HG03108 (cell line): ENCODE data around the gene TUBA1B.
A peak's percentile ranks its signal among the peaks of the same experiment; 100 is the strongest.

Experiments used
- ATAC-seq: cut with Tn5 transposase; IDR thresholded peaks from one replicate; pipeline ENCODE4 v1.9.1; 2021; ENCODE audit warnings: moderate library complexity; ENCODE audit not compliant: unreplicated experiment

TUBA1B gene

DNA sequence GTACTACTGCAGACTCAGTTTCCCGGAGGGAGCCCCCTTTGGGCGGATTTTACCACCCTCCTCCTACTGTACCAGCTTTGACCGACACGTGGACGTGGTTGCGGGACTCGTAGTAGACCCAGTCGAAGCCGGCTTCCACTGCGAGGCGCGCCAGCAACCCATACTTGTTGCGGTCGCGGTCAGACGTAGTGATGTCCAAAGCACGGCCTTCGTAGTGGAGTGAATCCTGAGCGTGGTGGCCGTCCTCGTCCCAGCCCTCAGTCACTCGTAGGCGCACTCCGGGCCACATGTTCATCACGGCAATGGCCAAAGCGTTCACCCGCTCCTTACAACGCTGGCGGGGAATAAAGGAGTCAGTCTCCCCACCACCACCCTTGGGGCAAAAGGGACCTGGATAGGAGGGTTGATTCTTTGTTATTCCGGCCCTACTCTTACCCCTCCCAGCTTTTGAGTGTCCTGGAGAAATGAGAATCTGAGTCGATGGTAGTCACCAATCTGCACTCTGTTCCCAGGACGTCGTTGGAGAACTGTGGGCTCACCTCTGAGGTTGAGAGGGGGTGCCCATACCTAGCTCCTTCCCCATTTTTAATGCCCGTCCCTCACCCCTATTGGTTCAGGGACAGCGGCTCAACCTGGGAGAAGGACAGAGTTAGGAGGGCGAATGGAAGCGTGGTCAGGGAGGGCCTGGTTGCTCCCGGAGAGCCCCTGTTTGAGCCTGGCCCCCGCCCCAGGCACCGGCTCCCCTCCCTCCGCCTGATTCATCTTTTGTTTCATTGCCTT lies 39.9 kb downstream of the TUBA1B start:
- ATAC-seq, result no peak

DNA sequence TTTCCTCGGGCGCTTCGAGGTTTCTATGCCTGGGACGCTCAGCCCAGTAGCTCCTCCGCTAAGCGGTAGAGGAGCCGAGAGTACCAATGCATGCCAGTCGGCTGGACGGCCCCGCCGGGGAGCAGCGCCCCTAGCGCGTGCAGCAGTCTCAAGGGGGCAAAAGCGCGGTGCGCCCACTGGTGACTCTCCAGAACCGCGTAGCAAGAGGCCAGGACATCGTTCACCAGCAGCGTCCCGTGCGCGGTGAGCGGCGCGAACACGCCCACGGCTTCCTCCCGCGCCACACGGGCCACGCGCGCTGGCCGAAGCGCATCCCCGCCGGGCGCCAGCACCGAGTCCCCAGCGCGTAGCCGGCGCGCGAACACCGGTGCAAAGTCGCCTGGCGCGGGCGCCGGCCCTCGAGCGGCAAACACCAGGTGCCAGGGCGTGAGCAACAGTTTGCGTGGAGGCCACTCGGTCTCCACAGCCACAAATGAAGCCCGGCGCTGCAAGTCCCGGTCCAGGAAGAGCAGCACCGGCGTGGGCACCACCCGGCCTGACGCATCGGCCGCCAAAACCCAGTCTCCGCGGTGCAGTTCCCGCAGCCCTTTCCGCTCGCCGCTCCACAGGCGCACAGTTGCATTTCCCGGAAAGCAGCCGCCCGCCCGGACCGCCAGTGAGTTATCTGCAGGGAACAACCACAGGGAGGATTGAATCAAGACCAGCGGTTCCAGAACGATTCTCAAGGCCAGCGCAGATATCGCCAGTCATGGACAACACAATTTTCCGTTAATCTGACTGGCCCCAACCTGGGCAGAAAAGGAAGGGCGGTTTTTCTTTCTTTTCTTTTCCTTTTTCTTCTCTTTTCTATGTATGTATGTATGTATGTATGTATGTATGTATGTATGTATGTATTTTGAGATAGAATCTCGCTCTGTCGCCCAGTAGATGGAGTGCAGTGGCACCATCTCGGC lies 41.1 kb downstream of the TUBA1B start:
- no peak for ATAC-seq

DNA sequence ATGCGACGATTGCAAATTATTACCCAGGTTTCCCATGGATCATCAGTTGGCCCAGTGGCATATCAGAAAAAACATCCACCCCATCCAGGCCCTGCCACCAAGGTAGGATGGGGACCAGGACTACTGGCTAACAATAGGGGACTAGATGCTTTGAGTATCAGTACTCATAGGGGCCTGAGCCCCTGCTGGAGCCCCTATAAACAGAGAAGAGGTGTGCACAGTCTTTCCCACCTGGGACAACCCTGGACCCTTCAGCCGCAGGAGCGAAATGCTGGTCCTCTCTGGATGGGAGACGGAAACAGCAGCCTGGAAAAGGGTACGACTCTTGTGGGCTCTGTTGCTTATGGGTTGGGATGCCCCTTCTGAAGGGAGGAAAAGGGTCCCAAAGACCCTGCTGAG lies 42.3 kb downstream of the TUBA1B start:
- no peak for ATAC-seq

DNA sequence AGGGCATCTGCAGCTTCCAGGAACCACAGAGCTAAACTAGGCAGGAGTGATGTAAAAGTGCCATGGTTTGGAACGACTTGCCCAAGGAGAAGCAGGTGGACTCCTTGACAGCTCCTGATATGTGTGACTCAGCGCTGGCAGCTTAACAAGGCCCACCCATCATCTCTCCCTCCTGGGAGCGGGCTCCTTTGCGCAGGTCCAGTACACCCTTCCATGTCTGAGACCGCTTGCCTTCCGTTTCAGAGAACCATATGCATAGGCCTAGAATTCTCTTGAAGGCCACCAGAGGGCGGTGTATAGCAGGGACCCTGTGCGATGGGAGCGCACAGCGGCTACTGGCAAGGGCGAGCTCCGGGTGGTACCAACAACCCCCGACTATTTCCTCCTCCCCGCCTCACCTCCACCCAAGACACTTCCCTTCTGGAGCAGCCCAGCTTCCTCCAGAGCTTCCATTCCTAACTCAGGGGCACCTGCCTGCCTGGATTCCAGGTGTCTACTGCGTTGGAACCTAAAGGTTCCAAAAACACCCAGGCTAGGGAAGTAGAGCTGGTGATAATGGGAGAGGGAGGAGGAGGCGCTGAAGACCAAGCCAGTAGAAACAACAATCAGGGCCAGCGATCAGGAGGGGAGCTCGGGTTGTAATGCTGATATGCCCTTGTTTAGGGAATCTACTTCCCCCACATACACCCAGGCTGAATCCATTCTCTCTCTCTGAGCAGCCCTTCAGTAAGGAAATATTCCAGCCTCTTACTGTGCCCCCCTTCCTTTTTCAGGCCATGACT lies 42.9 kb downstream of the TUBA1B start:
- peak; percentile 70 for ATAC-seq

DNA sequence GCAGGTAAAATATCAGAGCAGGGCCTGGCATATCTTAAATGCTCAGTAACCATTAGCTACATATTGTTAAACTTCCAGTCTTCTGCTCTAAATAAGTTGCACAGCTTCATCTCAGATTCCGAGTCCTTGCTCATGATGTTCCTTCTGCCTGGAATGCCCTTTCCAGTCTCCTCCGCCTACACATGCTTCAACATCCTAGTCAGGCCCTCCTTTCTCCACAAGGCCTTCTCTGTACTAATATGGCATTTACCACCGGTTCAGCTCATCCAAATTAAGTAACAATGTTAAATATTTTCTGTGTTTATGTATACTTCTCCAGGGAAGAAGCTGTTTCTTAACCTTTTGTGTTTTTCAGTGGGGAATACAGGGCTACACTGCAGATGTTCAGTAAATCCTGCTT lies 45.1 kb downstream of the TUBA1B start:
- no peak for ATAC-seq

DNA sequence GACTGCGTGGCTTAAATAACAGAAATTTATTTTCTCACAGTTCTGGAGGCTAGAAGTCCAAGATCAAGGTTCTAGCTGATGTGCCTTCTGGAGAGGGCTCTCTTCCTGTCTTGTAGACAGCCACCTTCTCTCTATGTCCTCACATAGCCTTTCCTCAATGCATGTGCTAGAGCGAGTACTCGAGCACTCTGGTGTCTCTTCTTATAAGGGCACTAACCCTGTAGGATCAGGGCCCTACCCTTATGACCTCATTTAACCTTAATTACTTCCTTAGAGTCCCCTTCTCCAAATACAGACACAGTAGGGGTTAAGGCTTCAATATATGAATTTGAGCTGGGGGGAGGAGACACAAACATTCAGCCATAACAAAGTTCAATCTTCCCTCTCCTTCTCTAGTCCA lies 46.8 kb downstream of the TUBA1B start:
- ATAC-seq, result no peak

DNA sequence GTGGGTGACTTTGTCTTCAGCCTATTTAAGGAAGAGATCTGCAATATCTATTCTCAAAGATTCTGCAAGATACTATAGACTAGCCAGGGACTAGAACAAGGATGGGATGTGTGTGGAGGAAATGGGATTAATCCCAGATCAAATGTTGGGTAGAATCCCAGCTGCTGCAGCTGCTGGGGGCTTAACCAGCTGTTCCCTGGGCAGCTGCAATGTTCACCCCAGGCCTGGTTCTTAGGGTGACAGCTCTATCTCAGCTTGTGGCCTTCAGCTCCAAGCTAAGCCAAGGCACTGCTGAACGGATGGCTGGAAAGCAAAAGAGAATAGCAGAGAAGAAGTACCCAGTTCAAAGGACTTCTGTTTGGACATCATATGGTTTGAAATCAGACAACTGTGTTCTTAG lies 51.4 kb downstream of the TUBA1B start:
- ATAC-seq, result no peak
